Right atrium auricular region (tissue), 2 donors: ENCODE results near the gene IL12RB2. TPM values are rescaled to one million over a fixed set of nuclear protein-coding genes. Genes with fewer than 3 reads are reported as not detected.

Source experiments
- DNase-seq: peaks from one replicate; pipeline ENCODE4 v3.0.0-alpha.2; 2019; ENCODE audit warnings: low spot score
- H3K27ac ChIP-seq, 2 donors: fragments of 200-600 bp; sonication (generic); 1 replicate in 1 of 2; 2 replicates in 1 of 2; pipeline ENCODE4 v1.5.1; 2016 to 2019
- H3K27me3 ChIP-seq, 2 donors: fragments of 200-600 bp; sonication (generic); one replicate each; pipeline versions ENCODE4 v1.5.1 to v1.6.0; 2017 to 2019
- H3K36me3 ChIP-seq: fragments of 200-600 bp; sonication (generic); one replicate; pipeline ENCODE4 v1.5.1; 2016
- H3K4me1 ChIP-seq, 2 donors: fragments of 200-600 bp; sonication (generic); one replicate each; pipeline versions ENCODE4 v1.5.1 to v1.6.0; 2017 to 2019
- H3K4me3 ChIP-seq, 2 donors: fragments of 200-600 bp; sonication (generic); 1 replicate in 1 of 2; 2 replicates in 1 of 2; pipeline ENCODE4 v1.5.1; 2017 to 2019; ENCODE audit warnings: mild to moderate bottlenecking in 1 of 2, moderate library complexity in 1 of 2
- H3K9me3 ChIP-seq, 2 donors: fragments of 200-600 bp; sonication (generic); one replicate each; pipeline ENCODE4 v1.5.1; 2019
- total RNA-seq, 2 donors: library from RNA; depleted of rRNA; stranded (reverse); fragments of >200 nt; gene quantifications; one replicate each; pipeline ENCODE4 v1.1.0, GENCODE V29; 2016
- TF ChIP-seq, protein P1 (sequence below), 2 donors: fragments of 200-600 bp; sonication (generic); IDR thresholded peaks; one replicate each; pipeline ENCODE4 v1.5.1; 2019; ENCODE audit warnings: antibody characterized with exemption in 2 of 2

Gene IL12RB2
- total RNA-seq, 2 donors from 2014 or later: 0.43 to 0.44 TPM

DNA sequence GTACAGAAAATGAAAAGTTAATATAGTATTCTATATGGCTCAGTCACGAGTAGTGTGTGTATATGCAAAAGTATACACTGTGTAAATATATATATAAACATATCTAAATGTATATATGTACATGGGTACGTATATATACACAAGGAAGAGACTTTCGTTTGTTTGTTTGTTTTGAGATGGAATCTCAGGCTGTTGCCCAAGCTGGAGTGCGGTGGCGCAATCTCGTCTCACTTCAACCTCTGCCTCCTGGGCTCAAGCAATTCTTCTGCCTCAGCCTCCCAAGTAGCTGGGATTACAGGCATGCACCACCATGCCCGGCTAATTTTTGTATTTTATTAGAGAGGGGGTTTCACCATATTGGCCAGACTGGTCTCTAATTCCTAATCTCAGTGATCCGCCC lies 16.4 kb downstream of the IL12RB2 start:
- Histone ChIP-seq H3K4me3 (no peak overlapping the region), H3K4me1 (no peaks in the 10 kb centered on the region), H3K9me3 (no peaks in the 10 kb centered on the region), H3K27me3 (no peaks in the 10 kb centered on the region), H3K36me3 (no peaks in the 10 kb centered on the region), H3K27ac (no peak overlapping the region)
- TF ChIP-seq, protein P1, sequence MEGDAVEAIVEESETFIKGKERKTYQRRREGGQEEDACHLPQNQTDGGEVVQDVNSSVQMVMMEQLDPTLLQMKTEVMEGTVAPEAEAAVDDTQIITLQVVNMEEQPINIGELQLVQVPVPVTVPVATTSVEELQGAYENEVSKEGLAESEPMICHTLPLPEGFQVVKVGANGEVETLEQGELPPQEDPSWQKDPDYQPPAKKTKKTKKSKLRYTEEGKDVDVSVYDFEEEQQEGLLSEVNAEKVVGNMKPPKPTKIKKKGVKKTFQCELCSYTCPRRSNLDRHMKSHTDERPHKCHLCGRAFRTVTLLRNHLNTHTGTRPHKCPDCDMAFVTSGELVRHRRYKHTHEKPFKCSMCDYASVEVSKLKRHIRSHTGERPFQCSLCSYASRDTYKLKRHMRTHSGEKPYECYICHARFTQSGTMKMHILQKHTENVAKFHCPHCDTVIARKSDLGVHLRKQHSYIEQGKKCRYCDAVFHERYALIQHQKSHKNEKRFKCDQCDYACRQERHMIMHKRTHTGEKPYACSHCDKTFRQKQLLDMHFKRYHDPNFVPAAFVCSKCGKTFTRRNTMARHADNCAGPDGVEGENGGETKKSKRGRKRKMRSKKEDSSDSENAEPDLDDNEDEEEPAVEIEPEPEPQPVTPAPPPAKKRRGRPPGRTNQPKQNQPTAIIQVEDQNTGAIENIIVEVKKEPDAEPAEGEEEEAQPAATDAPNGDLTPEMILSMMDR (IDR thresholded peaks at IDR 0.05): no peak
- no peak for DNase-seq

GRCh38 chr1:67327864-67328466 lies 20.3 kb downstream of the IL12RB2 start:
- Histone ChIP-seq H3K36me3 (no peaks in the 10 kb centered on the region), H3K27ac (no peak overlapping the region), H3K27me3 (no peaks in the 10 kb centered on the region), H3K4me3 (no peak overlapping the region), H3K9me3 (no peaks in the 10 kb centered on the region), H3K4me1 (no peaks in the 10 kb centered on the region)
- no peak for DNase-seq
- TF ChIP-seq, protein P1 (IDR thresholded peaks at IDR 0.05): no peak

DNA sequence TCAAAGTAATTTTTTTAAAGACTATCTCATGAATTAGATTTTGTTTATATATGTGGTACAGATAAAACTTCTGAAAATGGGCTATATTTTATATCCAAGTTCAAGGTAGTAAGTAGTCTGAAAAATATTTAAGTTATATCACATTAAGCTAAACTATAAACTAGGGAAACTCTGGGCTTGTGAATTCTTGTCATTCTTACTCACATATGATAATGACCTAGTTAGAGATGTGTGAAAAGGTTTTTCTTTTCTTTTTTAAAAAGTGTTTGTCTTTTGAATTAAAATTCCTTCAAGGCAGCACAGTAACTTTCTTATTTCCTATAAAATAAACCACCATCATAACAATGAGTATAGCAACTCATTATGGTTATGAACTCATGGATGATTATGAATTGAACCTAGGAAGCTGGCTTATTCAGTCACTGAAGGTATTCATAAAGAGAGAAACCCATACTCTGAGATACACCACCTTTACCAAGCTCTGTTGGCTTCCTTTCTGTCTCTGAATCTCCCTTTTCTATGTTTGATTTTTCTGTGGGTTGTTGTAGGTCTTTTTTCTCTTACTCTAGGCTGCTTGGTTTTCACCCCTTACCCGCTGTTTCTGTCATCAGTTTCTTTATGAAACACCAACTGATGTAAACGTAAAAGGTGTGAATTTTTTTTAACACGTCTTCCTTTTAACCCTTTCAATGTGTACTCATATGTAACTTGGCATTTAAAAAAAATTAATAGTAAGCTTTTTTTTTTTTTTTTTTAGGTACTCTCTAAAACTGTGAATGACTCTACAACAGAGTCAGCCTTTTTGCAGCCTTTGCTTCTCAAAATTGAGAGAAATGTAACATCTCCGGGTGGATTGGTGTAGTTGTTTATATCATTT lies 25.2 kb downstream of the IL12RB2 start:
- Histone ChIP-seq H3K36me3 (no peaks in the 10 kb centered on the region), H3K4me1 (no peaks in the 10 kb centered on the region), H3K27me3 (no peaks in the 10 kb centered on the region), H3K4me3 (no peak overlapping the region), H3K9me3 (no peaks in the 10 kb centered on the region), H3K27ac (no peak overlapping the region)
- no peak for DNase-seq
- TF ChIP-seq, protein P1 (IDR thresholded peaks at IDR 0.05): no peak

DNA sequence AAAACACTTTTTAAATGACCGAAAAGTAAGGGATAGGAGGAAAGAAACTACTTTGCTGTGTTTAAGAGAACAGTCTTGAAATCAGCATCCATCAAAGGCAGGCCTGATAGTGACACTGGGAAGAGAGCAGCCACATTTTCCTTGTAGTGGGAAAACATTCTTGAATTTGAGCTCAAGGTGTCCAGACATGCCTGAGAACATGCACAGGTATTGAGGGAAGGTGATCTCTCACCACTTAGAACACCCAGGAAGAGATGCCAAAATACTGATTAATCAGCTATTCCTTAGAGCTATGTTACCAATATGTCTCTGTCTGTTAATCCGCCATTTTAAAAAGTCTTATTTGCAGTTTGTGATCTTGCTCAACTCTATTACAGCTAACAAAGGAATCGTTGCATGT lies 25.9 kb downstream of the IL12RB2 start:
- H3K27me3 ChIP-seq: no peaks in the 10 kb centered on the region

GRCh38 chr1:67335411-67335810 lies 27.7 kb downstream of the IL12RB2 start:
- H3K36me3 ChIP-seq: no peaks in the 10 kb centered on the region
- H3K27me3 ChIP-seq: no peaks in the 10 kb centered on the region
- H3K4me1 ChIP-seq: no peaks in the 10 kb centered on the region
- TF ChIP-seq, protein P1 (IDR thresholded peaks at IDR 0.05): no peak
- no peak overlapping the region for H3K27ac ChIP-seq
- H3K4me3 ChIP-seq: no peak overlapping the region
- no peak for DNase-seq
- no peaks in the 10 kb centered on the region for H3K9me3 ChIP-seq

More for the DNA sequence above, 25.9 kb downstream of the IL12RB2 start:
- H3K9me3 ChIP-seq: no peaks in the 10 kb centered on the region
- H3K36me3 ChIP-seq: no peaks in the 10 kb centered on the region
- no peak overlapping the region for H3K4me3 ChIP-seq
- no peak overlapping the region for H3K27ac ChIP-seq
- no peak for DNase-seq
- TF ChIP-seq, protein P1 (IDR thresholded peaks at IDR 0.05): no peak
- no peaks in the 10 kb centered on the region for H3K4me1 ChIP-seq
